HG03095 (cell line): ENCODE measurements around the gene TEX30.

Source experiments
- ATAC-seq: cut with Tn5 transposase; IDR thresholded peaks from one replicate; pipeline ENCODE4 v1.9.1; 2021; ENCODE audit warnings: moderate library complexity; ENCODE audit not compliant: unreplicated experiment

TEX30 gene

DNA sequence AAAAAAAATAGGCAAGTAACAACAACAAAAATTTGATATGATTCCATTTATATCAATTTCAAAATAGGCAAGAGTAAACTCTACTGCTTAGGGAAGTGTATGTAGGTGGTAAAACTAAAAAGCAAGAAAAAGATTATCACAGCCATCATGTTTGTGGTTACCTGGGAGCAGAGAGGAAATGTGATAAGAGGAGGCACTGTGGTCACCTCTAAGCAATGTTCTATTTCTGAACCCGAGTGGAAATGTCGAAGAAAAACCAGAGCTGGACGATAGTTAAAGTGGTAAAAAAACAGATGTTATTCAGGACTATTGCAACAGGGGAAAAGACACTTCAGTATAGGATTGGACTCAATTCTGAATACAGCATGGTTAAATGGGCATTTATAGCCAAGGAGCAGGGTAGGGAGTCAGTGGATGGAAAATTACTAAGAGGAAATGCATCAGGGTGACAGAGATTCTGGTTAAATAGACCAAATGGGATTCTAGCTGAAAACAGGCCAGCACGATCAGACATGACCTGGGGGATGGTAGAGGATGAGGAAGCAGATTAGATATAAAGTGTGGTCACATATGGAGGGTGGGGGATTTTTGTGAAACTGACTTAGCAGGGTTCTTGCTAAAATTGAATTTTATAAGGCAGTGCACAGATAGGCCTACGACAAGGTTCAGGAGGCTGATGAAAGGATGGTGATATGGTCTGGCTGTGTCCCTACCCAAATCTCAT, 6.0 kb upstream of the TEX30 start:
- no peak for ATAC-seq

DNA sequence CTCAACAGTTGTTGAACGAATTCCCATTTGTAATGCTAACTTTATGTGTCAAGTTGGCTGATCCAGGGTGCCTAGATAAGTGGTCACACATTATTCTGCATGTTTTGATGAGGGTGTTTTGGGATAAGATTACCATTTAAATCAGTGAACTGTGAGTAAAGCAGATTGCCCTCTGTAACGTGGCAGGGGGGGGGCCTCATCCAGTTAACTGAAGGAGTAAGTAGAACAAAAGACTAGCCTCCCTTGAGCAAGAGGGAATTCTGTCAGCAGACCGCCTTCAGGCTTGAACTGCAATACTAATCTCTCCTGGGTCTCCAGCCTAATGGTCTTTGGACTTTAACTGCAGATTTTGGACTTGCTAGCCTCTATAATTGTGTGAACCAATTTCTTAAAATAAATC, 4.2 kb upstream of the TEX30 start:
- ATAC-seq: no peak

DNA sequence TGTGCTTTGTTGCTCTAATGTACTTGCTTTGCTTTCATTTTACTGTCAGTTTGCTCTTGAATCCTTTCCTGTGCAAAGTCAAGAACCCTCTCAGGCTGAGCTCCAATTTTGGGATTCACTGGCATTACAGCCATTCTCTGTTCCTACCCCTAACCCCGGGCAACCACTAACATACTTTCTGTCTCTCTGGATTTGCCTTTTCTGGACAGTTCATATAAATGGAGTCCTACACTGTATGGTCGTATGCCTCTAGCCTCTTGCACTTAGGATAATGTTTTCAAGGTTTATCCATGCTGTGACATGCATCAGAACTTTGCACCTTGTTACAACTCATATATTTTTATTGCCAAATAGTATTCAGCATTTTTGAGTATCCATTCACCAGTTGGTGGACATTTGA, 2.7 kb upstream of the TEX30 start:
- ATAC-seq: no peak

DNA sequence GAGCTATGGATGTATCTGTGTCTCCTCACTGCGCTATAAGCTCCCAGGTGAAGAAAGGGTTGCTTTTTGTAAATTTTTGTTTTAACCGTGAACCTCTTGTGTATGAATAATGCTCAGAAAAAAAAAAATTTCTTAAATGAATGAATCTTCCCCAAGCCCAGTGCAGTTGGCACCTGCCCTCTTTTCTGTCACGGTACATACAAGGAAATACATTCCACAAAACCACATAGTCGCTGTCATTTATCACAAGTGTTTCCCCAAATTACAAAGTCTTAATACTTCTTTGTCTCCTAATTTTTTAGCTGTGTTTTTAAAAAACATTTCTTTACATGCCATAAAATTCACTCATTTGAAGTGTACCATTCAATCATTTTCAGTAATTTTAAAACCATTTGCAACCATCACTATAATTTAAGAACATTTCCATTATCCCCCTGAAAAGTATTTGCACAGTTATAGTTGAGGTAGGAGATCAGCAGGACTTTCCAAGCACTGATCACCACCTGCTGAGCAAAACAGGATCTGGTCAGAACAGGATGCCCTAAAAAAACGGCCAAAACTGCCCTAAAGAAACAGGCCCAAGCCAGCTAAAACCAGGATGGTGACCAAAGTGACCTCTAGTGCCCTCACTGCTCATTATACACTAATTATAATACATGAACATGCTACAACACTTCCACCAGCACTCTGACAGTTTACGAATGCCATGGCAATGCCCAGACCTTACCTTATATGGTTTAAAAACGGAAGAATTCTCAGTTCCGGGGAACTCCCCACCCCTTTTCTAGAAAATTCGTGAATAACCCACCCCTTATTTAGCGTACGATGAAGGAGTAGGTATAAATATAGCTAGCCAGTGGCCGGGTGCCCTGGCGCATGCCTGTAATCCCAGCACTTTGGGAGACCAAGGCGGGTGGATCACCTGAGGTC, 1.3 kb upstream of the TEX30 start:
- ATAC-seq: no peak

DNA sequence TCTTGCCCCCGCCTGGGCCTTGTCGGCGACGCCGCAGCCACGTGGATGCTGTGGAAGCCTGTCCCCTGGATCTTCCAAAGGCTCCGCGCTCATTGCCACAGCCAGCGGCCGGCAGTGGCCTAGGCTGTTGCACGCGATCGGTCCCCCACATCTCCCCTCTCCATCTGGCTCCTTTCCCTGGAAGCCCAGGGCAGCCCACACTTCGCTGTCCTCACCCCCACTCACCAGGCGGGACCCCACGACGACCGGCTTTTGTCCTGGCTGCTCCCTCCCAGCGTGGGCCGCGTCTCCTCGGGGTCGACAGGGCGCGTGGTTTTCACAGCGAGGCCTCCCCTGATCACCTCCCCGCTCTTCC, 605 bp upstream of the TEX30 start:
- ATAC-seq: no peak

DNA sequence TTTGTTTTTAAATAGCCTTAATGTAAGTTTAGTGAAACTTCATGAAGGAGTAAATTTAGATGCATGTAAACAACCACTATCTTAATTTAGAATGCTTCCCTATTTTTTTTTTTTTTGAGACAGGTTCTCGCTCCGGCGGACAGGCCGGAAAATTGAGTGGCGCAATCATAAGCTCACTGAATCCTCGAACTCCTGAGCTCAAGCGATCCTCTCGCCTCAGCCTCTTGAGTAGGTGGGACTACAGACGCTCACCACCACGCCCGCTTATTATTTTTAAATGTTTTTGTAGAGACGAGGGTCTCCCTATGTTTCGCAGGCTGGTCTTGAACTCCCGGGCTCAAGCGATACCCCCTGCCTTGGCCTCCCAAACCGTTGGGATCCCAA, 1.6 kb downstream of the TEX30 start:
- no peak for ATAC-seq

DNA sequence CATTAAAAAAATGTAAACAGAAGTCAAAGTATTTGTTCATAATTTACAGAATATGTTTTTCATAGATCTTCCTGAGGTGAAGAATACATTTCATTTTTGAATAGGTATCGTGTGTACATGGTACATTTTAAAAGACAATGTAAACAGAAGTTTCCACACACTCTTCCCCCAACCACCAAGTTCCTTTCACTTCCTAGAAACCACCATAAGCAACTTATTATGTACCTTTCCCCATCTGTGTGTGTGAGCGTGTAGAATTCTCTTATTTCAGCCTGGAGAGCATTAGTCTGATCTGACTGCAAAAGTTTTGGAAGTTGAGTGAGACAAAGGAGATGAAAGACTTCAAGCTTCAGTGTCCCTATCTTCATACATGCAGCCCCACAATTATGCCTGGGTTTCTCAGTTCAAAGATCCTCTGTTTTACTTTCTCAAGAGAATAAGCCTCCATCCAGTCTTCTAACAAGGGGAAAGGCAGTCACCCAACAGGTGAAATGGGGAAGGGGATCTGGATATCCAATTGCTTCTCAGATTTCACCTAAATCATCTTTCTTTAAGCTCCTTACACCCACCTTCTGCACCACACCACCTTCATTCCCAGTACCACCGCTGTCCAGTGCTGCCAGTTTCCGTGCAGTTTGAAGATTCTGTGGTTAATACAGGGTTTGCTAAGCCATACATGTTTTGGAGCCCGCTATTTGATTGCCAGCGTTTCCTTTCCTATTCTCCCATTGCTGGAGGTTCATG, 2.1 kb downstream of the TEX30 start:
- no peak for ATAC-seq

DNA sequence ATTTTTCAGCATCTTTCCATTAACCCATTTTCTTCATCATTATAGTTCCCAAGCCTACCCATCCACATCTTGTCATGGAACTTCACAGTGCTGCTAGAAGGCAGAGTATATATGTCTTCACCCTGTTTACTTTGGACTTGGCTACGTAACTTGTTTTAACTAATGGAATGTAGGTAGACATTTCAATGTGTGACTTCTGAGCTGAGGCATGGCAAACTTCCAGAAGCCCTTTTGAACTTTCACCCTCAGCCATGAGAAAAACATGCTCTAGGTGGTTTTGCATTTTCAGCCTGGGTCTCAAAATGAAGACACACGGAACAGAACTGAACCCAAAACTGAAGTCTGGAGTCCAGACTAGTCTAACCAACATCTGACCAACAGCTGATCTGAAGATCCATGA, 3.2 kb downstream of the TEX30 start:
- ATAC-seq: no peak

DNA sequence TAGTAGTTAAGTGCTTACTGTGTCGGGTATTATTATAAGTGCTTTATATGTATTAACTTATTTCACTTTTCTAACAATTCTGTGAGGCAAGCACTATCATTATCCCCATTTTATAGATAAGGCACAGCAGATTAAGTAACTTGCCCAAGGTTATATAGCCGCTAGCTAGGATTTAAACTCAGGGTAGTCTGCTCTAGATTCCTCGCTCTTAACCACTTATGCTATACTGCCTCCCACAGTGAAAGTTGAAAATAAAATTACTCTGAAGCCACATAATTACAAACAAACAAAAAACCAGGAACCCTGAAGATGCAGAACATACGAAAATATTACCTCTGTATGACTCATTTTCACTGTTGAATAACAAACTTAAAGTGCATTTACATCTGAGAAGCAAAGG, 3.9 kb downstream of the TEX30 start:
- no peak for ATAC-seq

DNA sequence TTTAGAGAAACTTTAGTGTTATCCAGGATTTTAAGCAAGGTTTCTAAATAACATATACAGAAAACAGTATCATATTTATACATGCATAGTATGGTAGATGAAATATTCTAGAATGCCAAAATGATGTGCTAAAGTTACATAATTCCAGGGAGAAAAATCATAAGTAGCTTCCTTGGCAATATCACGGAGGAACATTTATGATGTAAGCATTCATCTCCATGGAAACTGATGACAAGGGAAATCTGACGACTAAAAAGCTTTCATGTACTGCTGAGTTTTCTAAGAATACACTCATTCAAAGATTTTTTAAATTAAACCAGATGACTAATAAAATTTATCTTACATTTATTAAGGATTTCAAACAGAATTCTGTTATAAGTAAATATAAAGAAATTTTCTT, 4.7 kb downstream of the TEX30 start:
- no peak for ATAC-seq

DNA sequence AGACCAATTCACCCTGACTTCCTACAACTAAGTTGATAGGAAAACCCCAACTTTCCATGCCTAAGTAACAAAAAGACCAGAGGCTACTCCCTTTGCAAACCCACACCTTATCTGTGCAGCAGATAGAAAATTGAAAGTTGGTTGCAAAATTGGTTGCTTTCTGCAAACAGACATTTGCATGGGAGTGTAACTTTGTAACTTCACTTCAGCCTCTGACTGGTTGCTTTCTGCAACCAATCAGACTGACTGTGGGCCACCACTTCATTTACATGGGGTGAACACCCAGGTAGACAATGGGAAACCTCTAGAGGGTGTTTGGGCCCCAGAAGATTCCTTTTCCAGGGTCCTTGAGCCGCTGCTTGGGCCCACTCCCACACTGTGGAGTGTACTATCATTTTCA, 9.8 kb downstream of the TEX30 start:
- no peak for ATAC-seq

DNA sequence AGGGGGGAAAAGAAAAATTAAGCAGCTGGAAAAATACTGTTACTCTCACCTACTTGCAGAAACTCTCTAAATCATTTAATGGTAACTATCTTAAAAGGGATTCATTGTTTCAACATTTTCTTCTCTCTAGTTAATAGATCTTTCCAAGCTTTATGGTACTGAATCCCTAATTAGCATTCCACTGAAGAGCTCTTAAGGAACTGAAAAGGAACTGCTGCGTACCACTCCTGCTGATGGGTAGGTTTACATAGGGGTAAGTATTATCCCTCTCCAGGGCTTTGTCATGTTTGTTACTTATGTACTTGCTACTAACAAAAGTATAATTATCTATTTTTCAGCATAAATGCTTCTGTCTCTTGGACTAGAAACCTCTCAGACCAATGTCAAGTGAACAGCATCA, 12.5 kb downstream of the TEX30 start:
- ATAC-seq: no peak

DNA sequence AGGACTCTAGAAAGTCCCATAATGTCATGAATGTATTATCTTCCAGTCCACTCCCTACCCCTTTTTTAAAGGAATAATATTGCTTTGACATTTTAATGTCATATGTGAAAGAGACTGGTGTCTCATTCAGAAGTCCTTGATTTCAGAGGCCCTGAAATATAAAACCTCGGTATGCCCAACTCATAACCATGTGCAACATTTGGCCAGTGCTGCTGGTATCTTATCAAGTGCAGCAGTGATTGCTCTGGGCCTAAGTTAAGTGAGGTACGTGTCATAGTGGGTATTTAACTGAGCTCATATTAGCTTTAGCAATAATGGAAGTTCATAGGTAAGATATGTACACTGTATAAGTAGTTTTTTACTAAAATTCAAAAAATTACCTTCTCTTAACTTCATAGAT, 14.7 kb downstream of the TEX30 start:
- ATAC-seq: no peak

DNA sequence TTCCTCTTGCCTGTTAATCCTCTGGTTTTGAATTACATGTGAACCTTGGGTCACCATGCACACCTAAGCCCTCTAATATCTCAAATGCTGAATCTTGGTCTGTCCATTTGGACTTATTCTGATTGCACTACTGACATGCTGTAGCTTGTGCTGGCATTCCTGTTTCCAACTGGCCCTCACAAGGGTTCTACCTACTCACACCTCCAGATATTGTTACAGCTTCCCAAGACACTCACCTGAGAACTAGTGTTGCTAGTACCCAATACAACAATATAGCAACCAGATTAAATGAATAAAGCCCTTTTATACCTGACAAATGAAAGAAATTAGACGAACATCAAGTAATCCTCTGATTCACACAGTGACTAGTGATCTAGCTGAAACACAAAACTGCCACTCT, 16.6 kb downstream of the TEX30 start:
- no peak for ATAC-seq

DNA sequence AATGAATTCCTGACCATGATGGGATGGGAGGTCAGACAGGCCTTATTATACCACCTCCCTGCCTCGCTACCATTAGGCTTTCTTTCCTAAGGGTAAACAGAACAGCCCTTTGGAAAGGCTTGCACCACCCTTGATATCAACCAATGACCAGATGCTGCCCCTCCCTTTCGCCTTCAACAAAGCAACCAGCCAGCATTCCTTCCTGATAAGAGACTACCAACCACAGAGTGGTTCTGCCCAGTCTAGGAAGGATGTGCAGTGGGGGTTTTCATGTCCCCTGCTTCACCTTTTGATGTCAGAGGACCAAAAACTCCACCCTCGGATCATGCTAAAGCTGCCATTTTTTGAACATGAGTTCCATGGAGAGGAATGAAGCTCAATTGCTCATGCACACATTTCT, 21.7 kb downstream of the TEX30 start:
- no peak for ATAC-seq

DNA sequence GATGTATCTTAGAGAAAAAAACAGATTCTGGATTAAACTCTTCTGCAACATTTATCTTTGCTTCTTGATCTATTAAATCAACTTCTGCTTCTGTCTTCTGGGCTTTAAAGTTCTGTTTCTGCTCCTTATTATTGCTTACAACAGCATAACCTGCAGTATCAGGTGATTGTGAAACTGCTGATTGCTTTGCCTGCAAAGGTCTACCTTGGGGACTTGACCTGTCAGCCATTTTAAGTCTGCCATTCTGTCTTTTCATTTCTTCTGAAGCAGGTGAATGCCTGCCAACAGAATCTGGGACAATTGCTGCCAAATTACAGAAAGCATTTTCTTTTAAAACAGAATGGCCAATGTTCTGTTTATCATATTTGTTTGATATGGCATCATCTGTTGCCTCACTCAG, 31.1 kb downstream of the TEX30 start:
- no peak for ATAC-seq

DNA sequence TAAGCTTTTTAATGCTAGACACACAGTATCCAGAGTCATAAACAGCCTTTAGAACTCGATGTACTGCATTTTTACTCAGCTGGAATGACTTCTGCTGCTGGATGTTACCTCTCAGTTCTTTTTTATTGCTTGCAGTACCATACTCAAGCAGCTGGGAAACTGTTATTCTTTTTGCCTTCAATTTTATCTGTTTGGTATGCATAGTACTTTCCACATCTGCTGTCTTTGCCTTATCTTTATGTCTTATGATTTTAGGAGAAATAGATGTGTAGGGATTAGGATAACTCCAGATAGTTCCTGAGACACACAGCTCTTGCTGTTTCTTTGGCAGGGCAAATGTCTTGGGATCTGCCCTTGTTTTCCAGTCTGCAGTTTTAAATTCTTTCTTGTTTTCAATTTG, 31.5 kb downstream of the TEX30 start:
- no peak for ATAC-seq

DNA sequence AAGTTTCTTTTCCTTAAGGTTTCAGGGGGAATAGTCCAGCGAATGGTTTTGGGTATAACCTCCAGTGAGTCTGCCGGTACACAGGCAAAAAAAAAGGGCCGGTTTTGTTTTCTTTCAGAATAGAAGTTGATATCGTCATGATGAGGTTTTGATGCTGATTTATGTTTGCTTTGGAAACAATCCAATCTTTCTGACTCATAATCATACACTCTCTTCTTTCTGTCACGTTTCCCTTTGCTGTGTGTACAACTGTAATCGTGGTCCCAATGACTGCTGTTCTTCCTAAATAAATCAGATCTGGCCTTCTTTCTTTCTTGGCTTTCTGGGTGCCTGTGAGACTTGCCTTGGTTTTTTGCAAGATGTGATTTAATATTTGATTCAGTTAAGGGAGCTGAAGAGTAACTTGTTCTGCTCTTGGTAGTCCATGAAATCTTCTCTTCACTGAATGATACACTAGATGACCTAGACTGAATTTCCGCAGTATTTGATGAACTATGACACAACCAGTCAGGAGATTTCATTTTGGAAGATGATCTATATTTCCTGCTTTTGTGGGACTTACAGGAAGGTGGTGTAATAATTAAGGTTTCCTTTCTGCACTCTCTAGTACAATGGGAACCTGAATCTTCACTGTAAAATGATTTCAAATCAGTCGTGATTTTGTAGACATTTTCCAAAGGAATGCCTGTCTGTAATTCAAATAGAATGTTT, 43.9 kb downstream of the TEX30 start:
- no peak for ATAC-seq

DNA sequence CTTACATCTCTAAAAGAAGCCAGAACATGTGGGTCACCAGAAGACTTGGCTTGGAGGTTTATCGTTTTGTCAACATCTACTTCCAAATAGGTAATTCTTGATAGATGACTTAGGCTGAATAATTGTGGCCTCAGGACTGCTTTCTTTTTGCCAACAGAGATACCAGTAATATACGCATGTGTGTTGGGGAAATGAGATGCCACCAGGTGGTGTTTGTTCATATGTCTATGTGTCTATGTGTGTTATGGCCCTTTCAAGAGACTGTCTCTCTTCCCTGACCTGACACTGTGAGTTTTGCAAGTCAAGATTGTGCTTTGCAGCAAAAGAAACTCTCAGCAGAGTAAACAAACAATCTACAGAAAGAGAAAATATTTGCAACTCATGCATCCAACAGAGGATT, 47.2 kb downstream of the TEX30 start:
- ATAC-seq: peak; percentile 60

DNA sequence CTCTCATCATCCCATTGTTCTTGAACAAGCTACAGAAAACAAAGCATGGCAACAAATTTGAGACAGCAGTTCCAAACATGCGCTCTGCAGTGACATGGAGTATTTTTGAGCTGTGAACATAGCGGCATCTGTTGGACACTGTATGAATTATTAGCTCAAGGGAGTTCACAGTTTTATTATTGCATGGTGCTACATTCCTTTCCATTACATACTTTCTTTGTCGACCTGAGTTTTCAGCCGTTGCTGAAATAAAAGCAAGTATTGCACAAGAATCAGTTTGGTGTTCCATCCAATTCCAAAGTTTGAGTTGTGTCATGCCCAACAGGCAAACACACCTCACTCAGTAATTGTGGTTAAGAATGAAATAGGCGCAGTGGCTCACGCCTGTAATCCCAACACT, 48.7 kb downstream of the TEX30 start:
- ATAC-seq: no peak

DNA sequence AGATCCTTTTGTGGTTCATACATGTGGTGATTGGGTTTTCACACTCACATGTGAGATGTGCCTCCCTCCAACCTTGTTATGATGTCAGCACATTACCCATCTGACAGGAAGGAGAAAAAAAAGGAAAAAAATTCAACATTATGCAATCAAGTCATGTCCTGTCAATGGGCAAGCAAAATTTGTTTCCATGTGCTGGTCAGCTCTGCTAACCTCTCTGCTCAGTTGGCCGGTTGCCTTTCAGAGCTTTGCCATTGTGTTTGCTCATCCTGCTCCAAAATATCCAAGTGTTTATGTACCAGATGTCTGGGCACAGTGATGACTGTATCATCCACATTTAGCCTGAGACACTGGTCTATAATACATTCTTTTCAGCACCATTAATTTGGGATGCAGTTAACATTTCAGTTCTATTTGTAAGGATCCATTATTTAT, 51.8 kb downstream of the TEX30 start:
- no peak for ATAC-seq
